Omental fat pad (tissue), 4 donors: ENCODE data around the gene MYH10. TPM values are rescaled to one million over a fixed set of nuclear protein-coding genes. Genes with fewer than 3 reads are reported as not detected.

Source experiments
- ATAC-seq: fragments of 150-250 bp; one replicate; pipeline ENCODE4 v1.9.1; 2016; ENCODE audit warnings: mild to moderate bottlenecking, moderate library complexity; ENCODE audit not compliant: low FRiP score
- DNase-seq: peaks from one replicate; pipeline ENCODE4 v3.0.0-alpha.2; 2019; ENCODE audit warnings: low spot score
- CTCF ChIP-seq, 3 donors: fragments of 450-650 bp; IDR thresholded peaks; one replicate each; pipeline ENCODE4 v1.5.1; 2016 to 2017; ENCODE audit warnings: antibody characterized with exemption in 3 of 3, mild to moderate bottlenecking in 3 of 3, moderate library complexity in 2 of 3
- total RNA-seq, 4 donors: library from RNA; depleted of rRNA; stranded (reverse); fragments of >200 nt; gene quantifications; one replicate each; pipeline ENCODE4 v1.1.0, GENCODE V29; 2016

The MYH10 gene
- total RNA-seq, 4 donors from 2014 or later, result 41.1 to 99.3 (median 51.8) TPM

- TF ChIP-seq CTCF (IDR thresholded peaks at IDR 0.05), result no peak
- DNase-seq (no peak), ATAC-seq (no peak)
Observed at GRCh38 chr17:8639709-8640108, 9.2 kb upstream of the MYH10 start.

GRCh38 chr17:8632061-8632460 lies 1.5 kb upstream of the MYH10 start:
- DNase-seq (no peak), ATAC-seq (no peak)
- TF ChIP-seq CTCF (IDR thresholded peaks at IDR 0.05), result no peak

- DNase-seq (no peak), ATAC-seq (no peak)
- TF ChIP-seq CTCF (IDR thresholded peaks at IDR 0.05), result no peak
Observed at GRCh38 chr17:8631554-8631877, 991 bp upstream of the MYH10 start.

DNA sequence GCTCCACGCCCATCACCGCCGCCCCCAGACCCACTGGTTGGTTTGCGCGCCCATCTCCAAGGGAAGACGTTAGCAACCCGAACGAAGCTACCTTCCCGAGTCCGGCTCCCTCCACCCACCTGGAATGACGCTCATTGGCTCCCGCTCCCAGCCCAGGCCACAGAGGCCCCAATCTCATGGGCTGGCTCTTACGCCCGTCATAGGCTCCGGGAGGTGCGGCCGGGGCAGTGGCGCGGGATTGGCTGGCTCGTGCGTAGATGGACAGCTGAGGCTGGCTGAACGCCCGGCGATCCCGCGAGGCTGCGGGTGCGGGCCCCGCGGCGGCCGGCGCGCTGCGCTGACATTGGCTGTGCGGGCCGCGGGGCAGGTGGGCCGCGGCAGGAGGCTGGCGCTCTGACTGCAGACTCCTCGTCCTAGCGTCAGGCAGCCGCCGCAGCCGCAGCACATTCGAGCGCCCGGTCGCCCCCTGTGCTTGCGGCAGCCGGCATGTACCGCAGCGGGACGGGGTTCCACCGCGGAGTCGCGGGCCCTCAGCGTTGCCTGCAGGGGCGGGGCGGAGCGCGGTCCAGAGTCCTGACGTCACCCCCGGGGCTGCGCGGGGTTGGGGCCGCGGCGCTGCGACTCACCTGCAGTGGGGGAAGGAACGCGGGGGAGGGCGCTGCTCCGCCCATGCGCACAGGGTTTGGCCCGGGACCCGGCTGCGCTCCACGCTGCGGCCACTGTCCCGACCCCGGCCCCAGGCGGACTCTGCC lies 453 bp upstream of the MYH10 start:
- peak; percentile 93 for DNase-seq
- ATAC-seq, result peak; percentile 97
- TF ChIP-seq CTCF (IDR thresholded peaks at IDR 0.05), result peak in 1 of 3 donors; percentile 19

- ATAC-seq, result peak; percentile 33
- TF ChIP-seq CTCF (IDR thresholded peaks at IDR 0.05), result no peak
- DNase-seq, result no peak
Observed at GRCh38 chr17:8629371-8630226, 926 bp downstream of the MYH10 start.

GRCh38 chr17:8628609-8629169 lies 1.8 kb downstream of the MYH10 start:
- no peak for DNase-seq
- no peak for ATAC-seq
- TF ChIP-seq CTCF (IDR thresholded peaks at IDR 0.05), result no peak
